B cell (primary cell): ENCODE measurements around the gene ADIPOR1. TPM values are rescaled to one million over a fixed set of nuclear protein-coding genes. Genes with fewer than 3 reads are reported as not detected.

ENCODE experiments used
- ATAC-seq: fragments of 200-7000 bp; cut with Tn5 transposase; one replicate; pipeline ENCODE4 v1.10.0; 2021; ENCODE audit warnings: low read depth, mild to moderate bottlenecking, moderate number of reproducible peaks, moderate library complexity
- CTCF ChIA-PET: fragments of 350-600 bp; sonication (Branson Sonifier 250); formaldehyde crosslinking; loops from one replicate; lab custom pipeline; 2021; ENCODE audit warnings: antibody characterized with exemption, inconsistent platforms; lab: Charles Lee
- POLR2A ChIA-PET: fragments of 350-600 bp; sonication (Branson Sonifier 250); formaldehyde crosslinking; loops from one replicate; lab custom pipeline; 2021; ENCODE audit warnings: antibody characterized with exemption; lab: Charles Lee
- DNase-seq: peaks from one replicate; pipeline ENCODE4 v3.0.0; 2013
- H2AFZ ChIP-seq: 2 replicates; pipeline ENCODE4 v1.6.1; 2012; ENCODE audit warnings: mild to moderate bottlenecking, low read depth, low read length; ENCODE audit not compliant: insufficient read depth, poor library complexity, severe bottlenecking
- H3K27ac ChIP-seq, 2 donors: 1 replicate in 1 of 2; 2 replicates in 1 of 2; pipeline ENCODE4 v1.5.1; 2012 to 2013; ENCODE audit warnings: low read length in 2 of 2, mild to moderate bottlenecking in 2 of 2, moderate library complexity in 1 of 2
- H3K27me3 ChIP-seq, 4 experiments: fragments of 200-600 bp in 1 of 4; sonication (generic) in 1 of 4; replicated peaks in 1 of 4; 1 replicate in 2 of 4; 2 replicates in 2 of 4; pipeline versions ENCODE4 v1.6.1 to v1.7.0; 2013 to 2016; ENCODE audit warnings: low read length in 3 of 4, mild to moderate bottlenecking in 2 of 4, mixed read lengths in 1 of 4, moderate library complexity in 1 of 4; ENCODE audit not compliant: insufficient read depth in 4 of 4, control insufficient read depth in 3 of 4; ENCODE audit errors: control extremely low read depth in 1 of 4
- H3K36me3 ChIP-seq, 2 experiments: replicated peaks in 1 of 2; 1 replicate in 1 of 2; 2 replicates in 1 of 2; pipeline versions ENCODE4 v1.6.1 to v1.7.1; 2013; ENCODE audit warnings: low read length in 1 of 2; ENCODE audit not compliant: insufficient read depth in 2 of 2, control insufficient read depth in 1 of 2; ENCODE audit errors: control extremely low read depth in 1 of 2, extremely low read depth in 1 of 2
- H3K4me1 ChIP-seq, 2 donors: fragments of 200-600 bp in 1 of 2; sonication (generic) in 1 of 2; 1 replicate in 1 of 2; 2 replicates in 1 of 2; pipeline versions ENCODE4 v1.5.1 to v1.6.1; 2013 to 2017; ENCODE audit warnings: low read length in 2 of 2; ENCODE audit not compliant: control insufficient read depth in 2 of 2, insufficient read depth in 2 of 2
- H3K4me2 ChIP-seq: replicated peaks from 2 replicates; pipeline ENCODE3; 2012; ENCODE audit warnings: mild to moderate bottlenecking, low read depth, low read length; ENCODE audit not compliant: poor library complexity, severe bottlenecking
- H3K4me3 ChIP-seq, 5 experiments: fragments of 200-600 bp in 1 of 5; sonication (generic) in 1 of 5; 1 replicate in 3 of 5; 2 replicates in 2 of 5; pipeline versions ENCODE4 v1.5.1 to v1.7.0; 2011 to 2016; ENCODE audit warnings: low read length in 4 of 5, mild to moderate bottlenecking in 4 of 5, low read depth in 2 of 5, control low read depth in 1 of 5, moderate library complexity in 1 of 5; ENCODE audit not compliant: insufficient read depth in 1 of 5; ENCODE audit errors: control extremely low read depth in 1 of 5, extremely low read depth in 1 of 5
- H3K79me2 ChIP-seq: fragments of 200-600 bp; sonication (generic); one replicate; pipeline ENCODE4 v1.6.0; 2016; ENCODE audit warnings: low read length; ENCODE audit not compliant: control insufficient read depth, insufficient read depth
- H3K9ac ChIP-seq: fragments of 200-600 bp; sonication (generic); 2 replicates; pipeline ENCODE4 v1.6.1; 2017; ENCODE audit warnings: mild to moderate bottlenecking, low read length, moderate library complexity
- H3K9me3 ChIP-seq, 3 donors: one replicate each; pipeline versions ENCODE4 v1.6.1 to v1.7.1; 2013; ENCODE audit warnings: low read length in 2 of 3; ENCODE audit not compliant: control insufficient read depth in 2 of 3, insufficient read depth in 1 of 3; ENCODE audit errors: control extremely low read depth in 1 of 3
- H4K20me1 ChIP-seq: 2 replicates; pipeline ENCODE4 v1.6.0; 2012; ENCODE audit warnings: mild to moderate bottlenecking, low read length; ENCODE audit not compliant: insufficient read depth, control insufficient read depth, poor library complexity, severe bottlenecking
- H3K27ac Mint-ChIP-seq: one replicate; pipeline ENCODE4 v1.8.0; 2021; ENCODE audit warnings: mixed read lengths
- H3K27me3 Mint-ChIP-seq: one replicate; pipeline ENCODE4 v1.8.0; 2021; ENCODE audit warnings: mixed read lengths
- H3K4me1 Mint-ChIP-seq: one replicate; pipeline ENCODE4 v1.8.0; 2021; ENCODE audit warnings: mixed read lengths
- H3K4me3 Mint-ChIP-seq: one replicate; pipeline ENCODE4 v1.8.0; 2021; ENCODE audit warnings: mixed read lengths
- H3K9me3 Mint-ChIP-seq: one replicate; pipeline ENCODE4 v1.8.0; 2022; ENCODE audit warnings: mixed read lengths; ENCODE audit not compliant: insufficient read depth
- CTCF ChIP-seq: fragments of 200-600 bp; IDR thresholded peaks from one replicate; pipeline ENCODE4 v1.8.0; 2022; ENCODE audit warnings: antibody characterized with exemption, mild to moderate bottlenecking
- EZH2 ChIP-seq: IDR thresholded peaks from 2 replicates; pipeline ENCODE4 v1.6.1; 2012; ENCODE audit warnings: borderline replicate concordance, low read depth, mild to moderate bottlenecking, moderate library complexity, low read length; ENCODE audit not compliant: insufficient read depth, poor library complexity, severe bottlenecking
- WGBS: methylation state at CpG from one replicate; pipeline ENCODE4 v1.1.5; 2013; ENCODE audit warnings: missing lambda C conversion rate; ENCODE audit not compliant: insufficient coverage; 5-methylcytosine and 5-hydroxymethylcytosine counted together
- intact Hi-C: fragments of 100-400 bp; cut with micrococcal nuclease; formaldehyde crosslinking; loops from one replicate; pipeline ENCODE4 v1.10.0; 2022
- polyA plus RNA-seq: library from polyadenylated mRNA; depleted of rRNA; stranded (reverse); fragments of >200 nt; gene quantifications from 2 replicates; pipeline ENCODE4 v1.2.3, GENCODE V29; 2012
- total RNA-seq, 2 donors: library from RNA; stranded (reverse); fragments of 120-200 nt in 1 of 2; gene quantifications; 1 replicate in 1 of 2; 2 replicates in 1 of 2; pipeline versions ENCODE4 v1.2.3 to v1.2.4, GENCODE V29; 2013 to 2022

Gene ADIPOR1
- total and polyA plus RNA-seq, 2 donors (not counting 1 experiment from before 2014, with no cell fraction given): 44.2 to 49.5 TPM

GRCh38 chr1:202923533-202923932 is 34.6 kb downstream of the ADIPOR1 start:
- no peaks in the 10 kb centered on the region for H4K20me1 ChIP-seq
- H3K79me2 ChIP-seq: peaks cover 42% of the 10 kb centered on the region
- intact Hi-C loops: no loop called here
- no peak for TF ChIP-seq CTCF
- TF ChIP-seq EZH2: no peak
- no peaks in the 10 kb centered on the region for H3K9me3 ChIP-seq
- no peak overlapping the region for H3K4me3 ChIP-seq
- Mint-ChIP-seq H3K9me3 (no peaks in the 10 kb centered on the region), H3K4me1 (peaks cover 21% of the 10 kb centered on the region), H3K27me3 (no peaks in the 10 kb centered on the region), H3K27ac (no peak overlapping the region), H3K4me3 (no peak overlapping the region)
- H3K27me3 ChIP-seq: no peaks in the 10 kb centered on the region
- no peak overlapping the region for H2AFZ ChIP-seq
- no peak for DNase-seq
- CTCF ChIA-PET: interaction anchor here (1.0 to 1.1 kb wide), 2 partner anchors 75 to 76 kb away, joined by 3 to 5 read pairs; no protein-coding TSS in a partner anchor
- WGBS: no CpG with 5 or more reads among the region's 3 CpGs
- POLR2A ChIA-PET: interaction anchor here (0.6 kb wide), 1 partner anchor 769 kb away, joined by 3 read pairs; no protein-coding TSS in a partner anchor
- H3K27ac ChIP-seq: no peak overlapping the region
- H3K9ac ChIP-seq: no peak overlapping the region
- ATAC-seq: no peak
- H3K4me1 ChIP-seq: peaks cover 9 to 14% of the 10 kb centered on the region in 2 donors
- peaks cover 2 to 15% of the 10 kb centered on the region in 2 experiments for H3K36me3 ChIP-seq
- no peak overlapping the region for H3K4me2 ChIP-seq

GRCh38 chr1:202919615-202920014 is 38.5 kb downstream of the ADIPOR1 start:
- H3K4me1 Mint-ChIP-seq: peaks cover 7% of the 10 kb centered on the region
- no peaks in the 10 kb centered on the region for H3K27me3 Mint-ChIP-seq
- no peak overlapping the region for H3K4me3 Mint-ChIP-seq
- intact Hi-C loops: no loop called here
- H3K4me2 ChIP-seq: no peak overlapping the region
- H3K4me1 ChIP-seq: no peaks in the 10 kb centered on the region
- H3K27ac Mint-ChIP-seq: no peak overlapping the region
- H3K79me2 ChIP-seq: peaks cover 17% of the 10 kb centered on the region
- no peak overlapping the region for H3K9ac ChIP-seq
- no peak for ATAC-seq
- TF ChIP-seq CTCF: no peak
- no peak overlapping the region for H3K4me3 ChIP-seq
- no peaks in the 10 kb centered on the region for H3K9me3 ChIP-seq
- DNase-seq: no peak
- POLR2A ChIA-PET: interaction anchor here (0.7 kb wide), 1 partner anchor 87 kb away, joined by 7 read pairs; no protein-coding TSS in a partner anchor
- H3K9me3 Mint-ChIP-seq: no peaks in the 10 kb centered on the region
- no peaks in the 10 kb centered on the region for H4K20me1 ChIP-seq
- CTCF ChIA-PET: no interaction called here
- no peak overlapping the region for H3K27ac ChIP-seq
- H3K36me3 ChIP-seq: peaks cover 13 to 52% of the 10 kb centered on the region in 2 experiments
- no peak overlapping the region for H2AFZ ChIP-seq
- H3K27me3 ChIP-seq: no peaks in the 10 kb centered on the region
